K562 (cell line): Measurements from ENCODE around the gene PDCL3. TPM values are rescaled to one million over a fixed set of nuclear protein-coding genes. Genes with fewer than 3 reads are reported as not detected.

Source experiments
- ARID2 ChIP-seq: fragments of 450-650 bp; IDR thresholded peaks from 2 replicates; pipeline ENCODE4 v1.6.1; 2017; ENCODE audit warnings: antibody characterized with exemption, mild to moderate bottlenecking
- ATF1 ChIP-seq, 2 experiments: fragments of 450-650 bp in 1 of 2; IDR thresholded peaks; 2 replicates each; pipeline ENCODE4 v1.6.1; 2016; ENCODE audit warnings: missing compliant biosample characterization in 1 of 2, missing genetic modification characterization in 1 of 2
- ATF3 ChIP-seq, 2 experiments: fragments of 450-650 bp in 1 of 2; sonication (generic) in 1 of 2; formaldehyde crosslinking in 1 of 2; IDR thresholded peaks in 1 of 2; conservative IDR thresholded peaks in 1 of 2; 2 replicates each; pipeline versions ENCODE4 v1.6.1 to v1.8.1; 2016 to 2023; ENCODE audit warnings: mild to moderate bottlenecking in 2 of 2, moderate library complexity in 2 of 2, inconsistent platforms in 1 of 2, missing genetic modification reagents in 1 of 2
- ATF7 ChIP-seq: fragments of 450-650 bp; IDR thresholded peaks from 2 replicates; pipeline ENCODE4 v1.7.1; 2014; ENCODE audit warnings: mild to moderate bottlenecking, moderate library complexity
- CEBPG ChIP-seq, 3 experiments: fragments of 200-800 bp in 1 of 3; sonication (Bioruptor generic) in 1 of 3; sonication (generic) in 1 of 3; formaldehyde crosslinking in 1 of 3; IDR thresholded peaks in 2 of 3; conservative IDR thresholded peaks in 1 of 3; 2 replicates each; pipeline versions ENCODE4 v1.6.1 to v1.8.0; 2016 to 2022; ENCODE audit warnings: missing compliant biosample characterization in 2 of 3, missing genetic modification characterization in 2 of 3, mild to moderate bottlenecking in 1 of 3, missing genetic modification reagents in 1 of 3
- CXXC5 ChIP-seq: fragments of 250-450 bp; sonication (Bioruptor Pico); IDR thresholded peaks from 2 replicates; pipeline ENCODE4 v1.8.0; 2022; ENCODE audit warnings: inconsistent platforms, mild to moderate bottlenecking, moderate library complexity
- ETV5 ChIP-seq: sonication (generic); formaldehyde crosslinking; IDR thresholded peaks from 2 replicates; pipeline ENCODE4 v1.4.0; 2020; ENCODE audit warnings: low read depth, mild to moderate bottlenecking, missing genetic modification reagents
- MGA ChIP-seq: fragments of 450-650 bp; IDR thresholded peaks from 2 replicates; pipeline ENCODE4 v1.6.1; 2016; ENCODE audit warnings: mild to moderate bottlenecking, moderate library complexity
- PKNOX1 ChIP-seq: fragments of 450-650 bp; IDR thresholded peaks from 2 replicates; pipeline ENCODE4 v1.6.1; 2016
- POLR2AphosphoS2 ChIP-seq: IDR thresholded peaks from 2 replicates; pipeline ENCODE4 v1.6.1; 2012; ENCODE audit warnings: low read length, improper control_type of control experiment
- PYGO2 ChIP-seq: fragments of 450-650 bp; IDR thresholded peaks from 2 replicates; pipeline ENCODE4 v1.6.1; 2016; ENCODE audit warnings: mild to moderate bottlenecking, missing genetic modification characterization, moderate library complexity, missing compliant biosample characterization
- RFX7 ChIP-seq: fragments of 250-450 bp; sonication (Bioruptor Pico); IDR thresholded peaks from 2 replicates; pipeline ENCODE4 v1.5.1; 2021; ENCODE audit warnings: mild to moderate bottlenecking
- ZNF143 ChIP-seq: sonication (generic); formaldehyde crosslinking; IDR thresholded peaks from 2 replicates; pipeline ENCODE4 v1.9.0; 2022; ENCODE audit warnings: mild to moderate bottlenecking, missing genetic modification reagents
- ZNF184 ChIP-seq: sonication (generic); formaldehyde crosslinking; IDR thresholded peaks from 2 replicates; pipeline ENCODE4 v1.5.0; 2020; ENCODE audit warnings: missing genetic modification reagents
- ZSCAN29 ChIP-seq: fragments of 450-650 bp; IDR thresholded peaks from 2 replicates; pipeline ENCODE4 v1.6.1; 2017
- polyA plus RNA-seq, 8 experiments: library from polyadenylated mRNA; depleted of rRNA in 4 of 8; stranded (reverse) in 5 of 8; unstranded in 3 of 8; fragments of >200 nt; fragmentation: Nextera tagmentation in 2 of 8; fragmentation: Illumina TruSeq in 1 of 8; extraction: Ambion mirVana in 2 of 8; extraction: Trizol in 1 of 8; gene quantifications; 2 replicates each; pipeline versions ENCODE4 v1.2.1 to v1.2.3, GENCODE V29; 2011 to 2014; ENCODE audit warnings: inconsistent platforms in 1 of 8, missing spikeins in 1 of 8
- total RNA-seq, 7 experiments: library from RNA; depleted of rRNA in 6 of 7; stranded (reverse); fragments of >200 nt in 6 of 7; fragmentation: Illumina TruSeq in 2 of 7; extraction: Trizol in 2 of 7; gene quantifications; 2 replicates each; pipeline versions ENCODE4 v1.2.1 to v1.2.3, GENCODE V29; 2011 to 2021; ENCODE audit warnings: low replicate concordance in 1 of 7

The PDCL3 gene
- total and polyA plus RNA-seq, 9 of the 15 experiments (the other 6 are each of a cell fraction or from before 2014, with no cell fraction given): 16.6 to 76.7 (median 26.9) TPM

- TF ChIP-seq MGA (0 out of 2 replicates have a peak, but pooled peaks have one; percentile 8), ATF3 (IDR thresholded peaks at IDR 0.05) (peak; percentile 71), ATF3 (CRISPR knock-in tag; conservative IDR thresholded peaks at IDR 0.05) (no peak), ETV5 (CRISPR knock-in tag) (no peak), POLR2AphosphoS2 (no peak), CXXC5 (0 out of 2 replicates have a peak, but pooled peaks have one; percentile 26), PYGO2 (no peak), ZNF143 (CRISPR knock-in tag) (no peak), ZSCAN29 (no peak), CEBPG (CRISPR knock-in tag; IDR thresholded peaks at IDR 0.05) (peak; percentile 86), CEBPG (tag; conservative IDR thresholded peaks at IDR 0.05 in 1 of 2, IDR thresholded peaks at IDR 0.05 in 1 of 2) (peak; percentile 96 to 97), PKNOX1 (0 out of 2 replicates have a peak, but pooled peaks have one; percentile 10), ATF1 (CRISPR knock-in tag; IDR thresholded peaks at IDR 0.05) (no peak), ATF1 (tag; IDR thresholded peaks at IDR 0.05) (peak; percentile 56), ARID2 (no peak), ATF7 (0 out of 2 replicates have a peak, but pooled peaks have one; percentile 24), RFX7 (CRISPR knock-in tag) (no peak), ZNF184 (CRISPR knock-in tag) (no peak)
These were observed 8.9 kb downstream of the PDCL3 start (continued) for GRCh38 chr2:100571668-100572067.
